ENCODE measurements around the gene MTMR10. TPM values are rescaled to one million over a fixed set of nuclear protein-coding genes. Genes with fewer than 3 reads are reported as not detected.

Gene MTMR10
- total RNA-seq, 1 donor from 2014 or later = 18.8 TPM

- Histone ChIP-seq H3K27me3 (ENCODE audit: control insufficient read depth, insufficient read depth, low read length) (no peaks in the 10 kb centered on the region), H3K4me3 (ENCODE audit: low read depth, low read length) (no peak overlapping the region), H3K36me3 (ENCODE audit: control insufficient read depth, insufficient read depth, low read length) (peaks cover 4% of the 10 kb centered on the region)
- TF ChIP-seq CTCF (IDR thresholded peaks at IDR 0.05; ENCODE audit: insufficient read depth, low read length, poor library complexity, severe bottlenecking) = no peak
- no peak for DNase-seq (ENCODE audit: low read depth)
These were observed 51.1 kb downstream of the MTMR10 start for GRCh38 chr15:30940359-30940758.

- no peak for TF ChIP-seq CTCF (IDR thresholded peaks at IDR 0.05; ENCODE audit: insufficient read depth, low read length, poor library complexity, severe bottlenecking)
- Histone ChIP-seq H3K27me3 (ENCODE audit: control insufficient read depth, insufficient read depth, low read length) (no peaks in the 10 kb centered on the region), H3K4me3 (ENCODE audit: low read depth, low read length) (no peak overlapping the region), H3K36me3 (ENCODE audit: control insufficient read depth, insufficient read depth, low read length) (peaks cover 4% of the 10 kb centered on the region)
- no peak for DNase-seq (ENCODE audit: low read depth)
These were observed 52.3 kb downstream of the MTMR10 start for GRCh38 chr15:30939161-30939560.

- TF ChIP-seq CTCF (IDR thresholded peaks at IDR 0.05; ENCODE audit: insufficient read depth, low read length, poor library complexity, severe bottlenecking) = no peak
- Histone ChIP-seq H3K36me3 (ENCODE audit: control insufficient read depth, insufficient read depth, low read length) (peaks cover 5% of the 10 kb centered on the region), H3K4me3 (ENCODE audit: low read depth, low read length) (no peak overlapping the region), H3K27me3 (ENCODE audit: control insufficient read depth, insufficient read depth, low read length) (no peaks in the 10 kb centered on the region)
- DNase-seq (ENCODE audit: low read depth) = no peak
These were observed 58.1 kb downstream of the MTMR10 start for GRCh38 chr15:30933293-30933692.

GRCh38 chr15:30930422-30930821 lies 61.0 kb downstream of the MTMR10 start:
- Histone ChIP-seq H3K4me3 (ENCODE audit: low read depth, low read length) (no peak overlapping the region), H3K27me3 (ENCODE audit: control insufficient read depth, insufficient read depth, low read length) (no peaks in the 10 kb centered on the region), H3K36me3 (ENCODE audit: control insufficient read depth, insufficient read depth, low read length) (peaks cover 7% of the 10 kb centered on the region)
- TF ChIP-seq CTCF (IDR thresholded peaks at IDR 0.05; ENCODE audit: insufficient read depth, low read length, poor library complexity, severe bottlenecking) = no peak
- DNase-seq (ENCODE audit: low read depth) = no peak

- no peaks in the 10 kb centered on the region for H3K27me3 ChIP-seq (ENCODE audit: control insufficient read depth, insufficient read depth, low read length)
- DNase-seq (ENCODE audit: low read depth) = no peak
- TF ChIP-seq CTCF (IDR thresholded peaks at IDR 0.05; ENCODE audit: insufficient read depth, low read length, poor library complexity, severe bottlenecking) = no peak
- H3K4me3 ChIP-seq (ENCODE audit: low read depth, low read length) = no peak overlapping the region
- peaks cover 7% of the 10 kb centered on the region for H3K36me3 ChIP-seq (ENCODE audit: control insufficient read depth, insufficient read depth, low read length)
These were observed 61.4 kb downstream of the MTMR10 start for GRCh38 chr15:30929982-30930381.

- no peak for DNase-seq (ENCODE audit: low read depth)
- H3K27me3 ChIP-seq (ENCODE audit: control insufficient read depth, insufficient read depth, low read length) = no peaks in the 10 kb centered on the region
- H3K4me3 ChIP-seq (ENCODE audit: low read depth, low read length) = no peak overlapping the region
- H3K36me3 ChIP-seq (ENCODE audit: control insufficient read depth, insufficient read depth, low read length) = peaks cover 7% of the 10 kb centered on the region
- no peak for TF ChIP-seq CTCF (IDR thresholded peaks at IDR 0.05; ENCODE audit: insufficient read depth, low read length, poor library complexity, severe bottlenecking)
These were observed 62.3 kb downstream of the MTMR10 start for GRCh38 chr15:30929064-30929669.

Data from kidney epithelial cell (primary cell).